A673 (cell line): ENCODE measurements around the gene YKT6. TPM values are rescaled to one million over a fixed set of nuclear protein-coding genes. Genes with fewer than 3 reads are reported as not detected.

ENCODE experiments used
- BruUV-seq: library from RNA; stranded (reverse); fragments of 400-500 nt; replicated peaks from 2 replicates; lab custom pipeline; 2021; lab: Mats Ljungman, UMichigan
- CTCF ChIA-PET: fragments of 300-600 bp; sonication (Branson Sonifier 250); formaldehyde crosslinking; loops from one replicate; lab custom pipeline; 2022; ENCODE audit warnings: antibody characterized with exemption; lab: Charles Lee
- POLR2A ChIA-PET: fragments of 300-600 bp; sonication (Branson Sonifier 250); formaldehyde crosslinking; loops from one replicate; lab custom pipeline; 2022; ENCODE audit warnings: antibody characterized with exemption; ENCODE audit not compliant: low non-redundant PET; lab: Charles Lee
- DNase-seq: peaks from one replicate; pipeline ENCODE4 v3.0.0-alpha.2; 2015; ENCODE audit warnings: low spot score
- H3K27ac ChIP-seq: fragments of 200-600 bp; sonication (generic); 2 replicates; pipeline ENCODE4 v1.5.1; 2016; ENCODE audit warnings: mixed run types, low read depth, mild to moderate bottlenecking, mixed read lengths, antibody characterized with exemption, low read length; ENCODE audit not compliant: poor library complexity, severe bottlenecking
- H3K27me3 ChIP-seq: fragments of 200-600 bp; sonication (generic); replicated peaks from 2 replicates; pipeline ENCODE4 v1.6.1; 2017; ENCODE audit warnings: mixed run types, low read depth, mild to moderate bottlenecking, mixed read lengths, antibody characterized with exemption, low read length; ENCODE audit not compliant: insufficient read depth, poor library complexity
- H3K36me3 ChIP-seq: fragments of 200-600 bp; sonication (generic); 2 replicates; pipeline ENCODE4 v1.6.1; 2016; ENCODE audit warnings: mixed run types, mild to moderate bottlenecking, mixed read lengths, antibody characterized with exemption, low read length; ENCODE audit not compliant: insufficient read depth, poor library complexity, severe bottlenecking
- H3K4me1 ChIP-seq: fragments of 200-600 bp; sonication (generic); 2 replicates; pipeline ENCODE4 v1.6.1; 2017; ENCODE audit warnings: mixed run types, mild to moderate bottlenecking, mixed read lengths, antibody characterized with exemption, low read length; ENCODE audit not compliant: insufficient read depth, poor library complexity, severe bottlenecking
- H3K4me3 ChIP-seq: fragments of 200-600 bp; sonication (generic); 2 replicates; pipeline ENCODE4 v1.5.1; 2016; ENCODE audit warnings: low read depth, mixed run types, mild to moderate bottlenecking, mixed read lengths, low read length; ENCODE audit not compliant: poor library complexity, severe bottlenecking
- H3K9me3 ChIP-seq: fragments of 200-600 bp; sonication (generic); 2 replicates; pipeline ENCODE4 v1.6.1; 2016; ENCODE audit warnings: mixed run types, low read depth, mild to moderate bottlenecking, mixed read lengths, antibody characterized with exemption, low read length; ENCODE audit not compliant: poor library complexity, severe bottlenecking
- CTCF ChIP-seq: fragments of 300-800, 200-600 bp; sonication (generic); conservative IDR thresholded peaks from 2 replicates; pipeline ENCODE4 v1.5.1; 2017; ENCODE audit warnings: low read depth, mild to moderate bottlenecking, antibody characterized with exemption, low read length, moderate library complexity, mixed read lengths
- EZH2 ChIP-seq: fragments of 200-600 bp; sonication (generic); IDR thresholded peaks from 2 replicates; pipeline ENCODE4 v1.6.1; 2017; ENCODE audit warnings: borderline replicate concordance, low read depth, mild to moderate bottlenecking, mixed read lengths, antibody characterized with exemption, low read length; ENCODE audit not compliant: poor library complexity, severe bottlenecking
- intact Hi-C: fragments of 100-400 bp; cut with micrococcal nuclease; formaldehyde crosslinking; loops from one replicate; pipeline ENCODE4 v1.10.0; 2022; ENCODE audit not compliant: unreplicated experiment
- total RNA-seq: library from RNA; stranded (reverse); gene quantifications from 2 replicates; pipeline ENCODE4 v1.2.3, GENCODE V29; 2021

YKT6 gene
- total RNA-seq, 1 experiment from 2014 or later = 140 TPM

- no peak for DNase-seq
- peaks cover 7% of the 10 kb centered on the region for H3K4me1 ChIP-seq
- BruUV-seq = no TSS peak
- H3K27me3 ChIP-seq = no peaks in the 10 kb centered on the region
- intact Hi-C loops = no loop called here
- ChIA-PET POLR2A (no interaction called here), CTCF (no interaction called here)
- TF ChIP-seq EZH2 (no peak), CTCF (no peak)
- H3K36me3 ChIP-seq = no peaks in the 10 kb centered on the region
- H3K27ac ChIP-seq = no peak overlapping the region
- no peak overlapping the region for H3K4me3 ChIP-seq
- H3K9me3 ChIP-seq = no peaks in the 10 kb centered on the region
Measured at GRCh38 chr7:44216521-44217222, 15.9 kb downstream of the YKT6 start.

GRCh38 chr7:44217223-44217714 lies 16.5 kb downstream of the YKT6 start:
- Histone ChIP-seq H3K4me1 (peaks cover 5% of the 10 kb centered on the region), H3K4me3 (no peak overlapping the region), H3K27me3 (no peaks in the 10 kb centered on the region), H3K9me3 (no peaks in the 10 kb centered on the region), H3K36me3 (no peaks in the 10 kb centered on the region), H3K27ac (no peak overlapping the region)
- no peak for DNase-seq
- CTCF ChIA-PET = no interaction called here
- no TSS peak for BruUV-seq
- POLR2A ChIA-PET = no interaction called here
- intact Hi-C loops = no loop called here
- TF ChIP-seq CTCF (no peak), EZH2 (no peak)

- no peak for TF ChIP-seq CTCF
- no peak for TF ChIP-seq EZH2
- H3K27ac ChIP-seq = no peak overlapping the region
- CTCF ChIA-PET = no interaction called here
- POLR2A ChIA-PET = no interaction called here
- no peaks in the 10 kb centered on the region for H3K27me3 ChIP-seq
- H3K9me3 ChIP-seq = no peaks in the 10 kb centered on the region
- no peak for DNase-seq
- no TSS peak for BruUV-seq
- H3K36me3 ChIP-seq = no peaks in the 10 kb centered on the region
- H3K4me1 ChIP-seq = no peaks in the 10 kb centered on the region
- intact Hi-C loops = no loop called here
- no peak overlapping the region for H3K4me3 ChIP-seq
Measured at GRCh38 chr7:44217852-44218402, 17.1 kb downstream of the YKT6 start.
